ENCODE data around the gene SLC37A3. TPM values are rescaled to one million over a fixed set of nuclear protein-coding genes. Genes with fewer than 3 reads are reported as not detected.
A peak's percentile ranks its signal among the peaks of the same experiment; 100 is the strongest.

SLC37A3 gene
- total and polyA plus RNA-seq, 3 donors from 2014 or later: 23.8 to 67.3 (median 44.7) TPM

DNA sequence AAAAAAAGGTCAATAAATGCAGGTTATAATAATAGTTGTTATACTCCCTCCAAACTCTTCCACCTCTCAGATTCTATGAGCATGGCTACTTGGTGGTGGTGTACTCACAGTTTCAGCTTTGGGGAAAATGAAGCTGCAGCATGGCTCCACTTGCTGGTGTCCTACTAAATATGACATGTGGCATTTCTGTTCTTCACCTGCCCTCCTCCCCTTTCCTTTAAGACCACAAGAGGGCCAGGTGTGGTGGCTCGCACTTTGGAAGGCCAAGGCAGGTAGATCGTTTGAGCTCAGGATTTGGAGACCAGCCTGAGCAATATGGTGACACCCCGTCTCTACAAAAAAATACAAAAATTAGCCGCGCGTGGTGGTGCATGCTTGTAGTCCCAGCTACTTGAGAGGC is 101.1 kb downstream of the SLC37A3 start:
- intact Hi-C loops (cut with DNase I; ENCODE audit: low total_unique reads): no loop called here
- H3K4me1 ChIP-seq: no peaks in the 10 kb centered on the region
- no peaks in the 10 kb centered on the region for H3K9me3 ChIP-seq
- no peaks in the 10 kb centered on the region for H3K27me3 ChIP-seq
- no peak overlapping the region for H3K4me3 ChIP-seq
- WGBS, 2 donors: 91 to 95% methylated on average over 6 of the region's 6 CpGs
- H3K36me3 ChIP-seq (ENCODE audit: low read depth, missing control alignments): no peaks in the 10 kb centered on the region
- DNase-seq: no peak
- H3K27ac ChIP-seq: no peak overlapping the region
- TF ChIP-seq, protein P1, sequence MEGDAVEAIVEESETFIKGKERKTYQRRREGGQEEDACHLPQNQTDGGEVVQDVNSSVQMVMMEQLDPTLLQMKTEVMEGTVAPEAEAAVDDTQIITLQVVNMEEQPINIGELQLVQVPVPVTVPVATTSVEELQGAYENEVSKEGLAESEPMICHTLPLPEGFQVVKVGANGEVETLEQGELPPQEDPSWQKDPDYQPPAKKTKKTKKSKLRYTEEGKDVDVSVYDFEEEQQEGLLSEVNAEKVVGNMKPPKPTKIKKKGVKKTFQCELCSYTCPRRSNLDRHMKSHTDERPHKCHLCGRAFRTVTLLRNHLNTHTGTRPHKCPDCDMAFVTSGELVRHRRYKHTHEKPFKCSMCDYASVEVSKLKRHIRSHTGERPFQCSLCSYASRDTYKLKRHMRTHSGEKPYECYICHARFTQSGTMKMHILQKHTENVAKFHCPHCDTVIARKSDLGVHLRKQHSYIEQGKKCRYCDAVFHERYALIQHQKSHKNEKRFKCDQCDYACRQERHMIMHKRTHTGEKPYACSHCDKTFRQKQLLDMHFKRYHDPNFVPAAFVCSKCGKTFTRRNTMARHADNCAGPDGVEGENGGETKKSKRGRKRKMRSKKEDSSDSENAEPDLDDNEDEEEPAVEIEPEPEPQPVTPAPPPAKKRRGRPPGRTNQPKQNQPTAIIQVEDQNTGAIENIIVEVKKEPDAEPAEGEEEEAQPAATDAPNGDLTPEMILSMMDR (IDR thresholded peaks at IDR 0.05): no peak
- no peak for TF ChIP-seq POLR2A (IDR thresholded peaks at IDR 0.05)

DNA sequence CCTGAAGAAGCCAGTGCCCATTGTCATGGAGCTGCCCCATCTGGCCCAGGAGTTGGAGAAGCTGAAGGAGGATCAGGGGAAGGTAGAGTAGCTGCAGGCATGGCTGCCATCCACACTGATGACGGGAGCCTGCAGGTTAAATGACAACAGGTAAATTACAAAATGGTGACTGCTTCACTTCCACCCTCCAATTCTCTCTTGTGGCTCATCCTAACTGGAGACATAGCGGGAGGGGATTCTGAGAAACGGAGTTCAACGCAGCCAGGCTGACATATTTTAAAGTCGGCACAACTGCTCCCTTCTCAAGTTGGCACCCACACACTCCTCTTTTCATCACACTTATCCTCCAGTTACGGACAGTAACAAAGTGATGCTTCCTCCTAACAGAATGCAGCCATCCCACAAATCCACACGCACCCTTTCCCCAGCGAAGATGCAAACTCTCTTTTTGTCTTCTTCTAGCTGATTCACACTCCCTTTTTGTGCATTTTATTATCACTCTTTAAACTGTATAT is 103.0 kb downstream of the SLC37A3 start:
- TF ChIP-seq POLR2A (IDR thresholded peaks at IDR 0.05): no peak
- TF ChIP-seq, protein P1 (IDR thresholded peaks at IDR 0.05): no peak
- H3K4me3 ChIP-seq: no peak overlapping the region
- no peak for DNase-seq
- WGBS, 2 donors: 88 to 91% methylated on average over 8 of the region's 8 CpGs
- H3K4me1 ChIP-seq: no peaks in the 10 kb centered on the region
- no peaks in the 10 kb centered on the region for H3K9me3 ChIP-seq
- H3K36me3 ChIP-seq (ENCODE audit: low read depth, missing control alignments): no peaks in the 10 kb centered on the region
- no peak overlapping the region for H3K27ac ChIP-seq
- intact Hi-C loops (cut with DNase I; ENCODE audit: low total_unique reads): no loop called here
- H3K27me3 ChIP-seq: no peaks in the 10 kb centered on the region

- no peak for DNase-seq
- Histone ChIP-seq H3K4me3 (no peak overlapping the region), H3K36me3 (ENCODE audit: low read depth, missing control alignments) (no peaks in the 10 kb centered on the region), H3K4me1 (no peaks in the 10 kb centered on the region), H3K27me3 (no peaks in the 10 kb centered on the region), H3K27ac (no peak overlapping the region), H3K9me3 (no peaks in the 10 kb centered on the region)
- intact Hi-C loops (cut with DNase I; ENCODE audit: low total_unique reads): no loop called here
- WGBS, 2 donors: 95 to 97% methylated on average over 2 of the region's 2 CpGs
- no peak for TF ChIP-seq POLR2A (IDR thresholded peaks at IDR 0.05)
Observed at GRCh38 chr7:140294454-140294853, 103.9 kb downstream of the SLC37A3 start.

- Histone ChIP-seq H3K4me1 (no peaks in the 10 kb centered on the region), H3K4me3 (peak overlapping the region in 1 of 2 donors; percentile 41), H3K9me3 (no peaks in the 10 kb centered on the region), H3K27me3 (no peaks in the 10 kb centered on the region), H3K27ac (no peak overlapping the region), H3K36me3 (ENCODE audit: low read depth, missing control alignments) (no peaks in the 10 kb centered on the region)
- 55 to 58% methylated on average over 26 to 31 of the region's 31 CpGs for WGBS, 2 donors
- DNase-seq: no peak
- no peak for TF ChIP-seq POLR2A (IDR thresholded peaks at IDR 0.05)
- TF ChIP-seq, protein P1 (IDR thresholded peaks at IDR 0.05): no peak
- intact Hi-C loops (cut with DNase I; ENCODE audit: low total_unique reads): no loop called here
Observed at GRCh38 chr7:140292438-140292837, 105.9 kb downstream of the SLC37A3 start.

DNA sequence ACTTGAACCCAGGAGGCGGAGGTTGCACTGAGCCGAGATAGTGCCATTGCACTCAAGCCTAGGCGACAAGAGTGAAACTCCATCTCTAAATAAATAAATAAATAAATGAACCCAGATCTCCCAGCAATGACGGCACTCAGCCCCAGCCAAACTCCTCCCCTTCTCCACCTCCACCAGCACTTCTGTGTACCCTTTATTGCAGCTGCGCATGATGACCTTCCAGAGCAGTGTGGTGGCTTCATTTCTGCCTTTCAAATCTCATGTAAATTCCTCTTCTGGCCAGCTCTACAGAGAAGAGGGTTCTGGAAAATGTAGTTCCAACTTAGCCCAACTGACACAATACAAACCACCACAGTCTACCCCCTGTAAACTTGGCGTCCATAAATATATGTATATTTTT is 108.5 kb downstream of the SLC37A3 start:
- no peaks in the 10 kb centered on the region for H3K27me3 ChIP-seq
- H3K36me3 ChIP-seq (ENCODE audit: low read depth, missing control alignments): no peaks in the 10 kb centered on the region
- no peaks in the 10 kb centered on the region for H3K4me1 ChIP-seq
- H3K9me3 ChIP-seq: no peaks in the 10 kb centered on the region
- no peak overlapping the region for H3K27ac ChIP-seq
- 91 to 94% methylated on average over 6 of the region's 6 CpGs for WGBS, 2 donors
- intact Hi-C loops (cut with DNase I; ENCODE audit: low total_unique reads): no loop called here
- no peak for TF ChIP-seq POLR2A (IDR thresholded peaks at IDR 0.05)
- TF ChIP-seq, protein P1 (IDR thresholded peaks at IDR 0.05): no peak
- no peak overlapping the region for H3K4me3 ChIP-seq
- DNase-seq: no peak
